GM12878 (cell line): Measurements from ENCODE around the gene NOL4L. TPM values are rescaled to one million over a fixed set of nuclear protein-coding genes. Genes with fewer than 3 reads are reported as not detected.

Experiments used
- ATAC-seq: fragments of 200-7000 bp; cut with Tn5 transposase; 3 replicates; pipeline ENCODE4 v1.9.1; 2020; ENCODE audit warnings: mild to moderate bottlenecking, moderate library complexity
- BruUV-seq: library from RNA; stranded (reverse); fragments of 400-500 nt; replicated peaks from 2 replicates; lab custom pipeline; 2021; lab: Mats Ljungman, UMichigan
- CTCF ChIA-PET: fragments of 300-600 bp; sonication (Branson Sonifier 250); formaldehyde crosslinking; extraction: SDS; loops from one replicate; lab custom pipeline; 2021; ENCODE audit warnings: inconsistent platforms; lab: Yijun Ruan, JAX
- POLR2A ChIA-PET: fragments of 350-600 bp; formaldehyde crosslinking; extraction: SDS; loops from one replicate; lab custom pipeline; 2021; ENCODE audit warnings: inconsistent platforms; lab: Charles Lee
- RAD21 ChIA-PET: fragments of 300-600 bp; sonication (Branson Sonifier 250); formaldehyde crosslinking; loops from one replicate; lab custom pipeline; 2023; ENCODE audit warnings: antibody characterized with exemption; ENCODE audit not compliant: unreplicated experiment; lab: Charles Lee
- SMC1A ChIA-PET: fragments of 300-600 bp; sonication (Branson Sonifier 250); formaldehyde crosslinking; loops from one replicate; lab custom pipeline; 2023; ENCODE audit not compliant: unreplicated experiment, uncharacterized antibody; lab: Charles Lee
- DNase-seq: peaks from one replicate; pipeline ENCODE4 v3.0.0-alpha.2; 2011; ENCODE audit warnings: low read depth, low spot score
- FAIRE-seq: peaks from 3 replicates; lab custom pipeline; 2011; peaks lifted over from hg19 to GRCh38; lab: Jason Lieb, UNC
- H2AFZ ChIP-seq: 2 replicates; pipeline ENCODE4 v1.6.0; 2011; ENCODE audit warnings: low read depth, low read length, control low read depth; ENCODE audit not compliant: control insufficient read depth
- H3K27ac ChIP-seq: 2 replicates; pipeline ENCODE4 v1.5.1; 2011; ENCODE audit warnings: control low read depth; ENCODE audit not compliant: control insufficient read depth, insufficient read depth
- H3K27me3 ChIP-seq, 2 experiments: replicated peaks in 1 of 2; 2 replicates each; pipeline versions ENCODE4 v1.6.0 to v1.6.1; 2011; ENCODE audit warnings: low read length in 1 of 2; ENCODE audit not compliant: control insufficient read depth in 2 of 2, insufficient read depth in 2 of 2
- H3K36me3 ChIP-seq, 2 experiments: 2 replicates each; pipeline ENCODE4 v1.5.1; 2011; ENCODE audit warnings: low read length in 1 of 2; ENCODE audit not compliant: control insufficient read depth in 2 of 2, insufficient read depth in 2 of 2
- H3K4me1 ChIP-seq: 2 replicates; pipeline ENCODE4 v1.6.1; 2011; ENCODE audit warnings: mild to moderate bottlenecking, low read length, moderate library complexity, mixed read lengths; ENCODE audit not compliant: control insufficient read depth, insufficient read depth
- H3K4me2 ChIP-seq: 2 replicates; pipeline ENCODE4 v1.6.0; 2011; ENCODE audit warnings: control low read depth; ENCODE audit not compliant: control insufficient read depth, insufficient read depth
- H3K4me3 ChIP-seq: fragments of 200-600 bp; sonication (generic); 2 replicates; pipeline ENCODE4 v1.5.1; 2016
- H3K79me2 ChIP-seq: 2 replicates; pipeline ENCODE4 v1.6.0; 2011; ENCODE audit warnings: low read length; ENCODE audit not compliant: control insufficient read depth, insufficient read depth
- H3K9ac ChIP-seq: 2 replicates; pipeline ENCODE4 v1.8.0; 2011; ENCODE audit warnings: low read length, control low read depth, mixed read lengths; ENCODE audit not compliant: control insufficient read depth, insufficient read depth
- H3K9me3 ChIP-seq: replicated peaks from 3 replicates; pipeline ENCODE4 v1.5.1; 2011; ENCODE audit warnings: mild to moderate bottlenecking, low read length; ENCODE audit not compliant: control insufficient read depth, insufficient read depth
- H4K20me1 ChIP-seq: 2 replicates; pipeline ENCODE4 v1.6.0; 2011; ENCODE audit not compliant: control insufficient read depth, insufficient read depth
- ASH2L ChIP-seq: fragments of 300-600, 200-600 bp; sonication (generic); IDR thresholded peaks from 2 replicates; pipeline ENCODE4 v1.6.1; 2017; ENCODE audit warnings: low read depth, mild to moderate bottlenecking, borderline replicate concordance
- E2F4 ChIP-seq: IDR thresholded peaks from 2 replicates; pipeline ENCODE4 v1.6.1; 2012; ENCODE audit warnings: low read depth, low read length, improper control_type of control experiment
- MEF2B ChIP-seq: fragments of 450-650 bp; IDR thresholded peaks from 2 replicates; pipeline ENCODE4 v1.6.1; 2018; ENCODE audit warnings: mild to moderate bottlenecking, moderate library complexity; ENCODE audit not compliant: partially characterized antibody, poor library complexity, severe bottlenecking
- PAX8 ChIP-seq: fragments of 450-650 bp; IDR thresholded peaks from 2 replicates; pipeline ENCODE4 v1.6.1; 2017; ENCODE audit warnings: mild to moderate bottlenecking, moderate library complexity
- SREBF1 ChIP-seq: IDR thresholded peaks from 2 replicates; pipeline ENCODE4 v1.6.1; 2012; ENCODE audit warnings: mild to moderate bottlenecking, low read length
- SRF ChIP-seq, 2 experiments: IDR thresholded peaks; 2 replicates each; pipeline ENCODE4 v1.6.1; 2011; ENCODE audit warnings: low read depth in 2 of 2, low read length in 2 of 2, mild to moderate bottlenecking in 1 of 2, moderate library complexity in 1 of 2
- YBX1 ChIP-seq: fragments of 450-650 bp; IDR thresholded peaks from 2 replicates; pipeline ENCODE4 v1.6.1; 2016; ENCODE audit warnings: antibody characterized with exemption
- ZNF217 ChIP-seq: fragments of 450-650 bp; IDR thresholded peaks from 2 replicates; pipeline ENCODE4 v1.6.1; 2017; ENCODE audit warnings: antibody characterized with exemption, mild to moderate bottlenecking
- WGBS: methylation state at CpG from one replicate; pipeline ENCODE4 v1.1.6; 2016; ENCODE audit warnings: low lambda C conversion rate; ENCODE audit not compliant: insufficient replicate concordance, insufficient coverage; ENCODE audit errors: missing lambda C conversion rate; 5-methylcytosine and 5-hydroxymethylcytosine counted together
- in situ Hi-C: fragments of 300-500 bp; cut with MboI; formaldehyde crosslinking; loops from 9 replicates; pipeline ENCODE4 v1.14.3; 2018; ENCODE audit warnings: mixed read lengths
- intact Hi-C: fragments of 100-400 bp; cut with micrococcal nuclease; formaldehyde crosslinking; loops from one replicate; pipeline ENCODE4 v1.14.2; 2022; ENCODE audit not compliant: unreplicated experiment
- polyA plus RNA-seq, 11 experiments: library from polyadenylated mRNA; depleted of rRNA in 4 of 11; unstranded in 6 of 11; stranded (reverse) in 5 of 11; fragments of >200 nt; fragmentation: Nextera tagmentation in 4 of 11; fragmentation: Illumina TruSeq in 1 of 11; extraction: Ambion mirVana in 4 of 11; extraction: Trizol in 1 of 11; gene quantifications; 1 replicate in 1 of 11; 2 replicates in 10 of 11; pipeline versions ENCODE4 v1.2.1 to v1.2.3, GENCODE V29; 2011 to 2016; ENCODE audit warnings: inconsistent platforms in 2 of 11, missing spikeins in 2 of 11, low read depth in 1 of 11
- total RNA-seq, 4 experiments: library from RNA; depleted of rRNA in 3 of 4; stranded (reverse); fragments of >200 nt in 3 of 4; fragmentation: Illumina TruSeq in 1 of 4; extraction: Trizol in 1 of 4; gene quantifications; 2 replicates each; pipeline versions ENCODE4 v1.2.1 to v1.2.3, GENCODE V29; 2013 to 2021

Gene NOL4L
- total and polyA plus RNA-seq, 10 of the 15 experiments (the other 5 are each of a cell fraction or from before 2014, with no cell fraction given): 2.3 to 24.0 (median 8.0) TPM

DNA sequence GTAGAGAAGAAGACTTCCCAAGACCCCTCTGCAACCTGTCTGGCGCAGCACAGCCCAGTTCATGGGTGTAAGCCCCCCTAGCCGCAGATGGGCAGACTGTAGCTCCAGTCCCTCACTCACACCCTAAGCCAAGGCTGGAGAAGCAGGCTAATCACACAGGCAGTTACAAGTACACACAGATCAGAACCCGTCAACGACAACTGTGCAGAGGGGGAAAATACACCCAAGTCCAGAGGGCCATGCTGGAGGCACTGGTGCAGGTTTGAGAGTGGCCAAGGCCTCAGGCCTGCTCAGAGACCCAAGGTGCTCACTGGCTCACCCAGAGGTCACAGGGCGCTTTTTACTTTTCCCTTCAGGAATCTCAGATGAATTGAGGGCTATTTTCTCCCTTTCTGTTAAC is 106.1 kb downstream of the NOL4L start:
- no peak overlapping the region for H3K9ac ChIP-seq
- H3K27me3 ChIP-seq: no peaks in the 10 kb centered on the region
- peaks cover 11% of the 10 kb centered on the region for H3K4me1 ChIP-seq
- SMC1A ChIA-PET: no interaction called here
- no peak for ATAC-seq
- no peak overlapping the region for H3K27ac ChIP-seq
- in situ Hi-C loops: no loop called here
- no peak overlapping the region for H3K4me2 ChIP-seq
- no peak overlapping the region for H3K4me3 ChIP-seq
- POLR2A ChIA-PET: no interaction called here
- RAD21 ChIA-PET: interaction anchor here (0.6 kb wide), 1 partner anchor 1437 kb away, joined by 3 read pairs; no protein-coding TSS in a partner anchor
- CTCF ChIA-PET: no interaction called here
- no peaks in the 10 kb centered on the region; a peak in 1 of 4 replicates for H3K36me3 ChIP-seq
- WGBS: 97% methylated on average over 5 of the region's 5 CpGs
- no peak for TF ChIP-seq ZNF217
- TF ChIP-seq E2F4: no peak
- TF ChIP-seq SRF (IDR thresholded peaks at IDR 0.05; ENCODE audit: low read depth in 2 of 2, low read length in 2 of 2): no peak
- no peak for TF ChIP-seq SREBF1
- no peak for TF ChIP-seq ASH2L
- no peak for TF ChIP-seq MEF2B
- H4K20me1 ChIP-seq: peaks cover 7% of the 10 kb centered on the region
- intact Hi-C loops: no loop called here
- no peak overlapping the region for H2AFZ ChIP-seq
- DNase-seq: no peak
- BruUV-seq: no TSS peak
- H3K79me2 ChIP-seq: no peaks in the 10 kb centered on the region
- no peaks in the 10 kb centered on the region for H3K9me3 ChIP-seq
- no peak for FAIRE-seq

- no peaks in the 10 kb centered on the region for H3K27me3 ChIP-seq
- no peak overlapping the region for H3K4me3 ChIP-seq
- peaks cover 11% of the 10 kb centered on the region for H3K4me1 ChIP-seq
- no peaks in the 10 kb centered on the region for H3K79me2 ChIP-seq
- RAD21 ChIA-PET: no interaction called here
- H3K4me2 ChIP-seq: no peak overlapping the region
- whole genome bisulfite sequencing: 57% methylated on average over 7 of the region's 7 CpGs
- no peak for DNase-seq
- CTCF ChIA-PET: no interaction called here
- H3K36me3 ChIP-seq: no peaks in the 10 kb centered on the region; a peak in 1 of 4 replicates
- SMC1A ChIA-PET: no interaction called here
- H4K20me1 ChIP-seq: peaks cover 7% of the 10 kb centered on the region
- intact Hi-C loops: no loop called here
- BruUV-seq: no TSS peak
- H2AFZ ChIP-seq: no peak overlapping the region
- no peak for ATAC-seq
- no peak overlapping the region for H3K27ac ChIP-seq
- no peaks in the 10 kb centered on the region for H3K9me3 ChIP-seq
- FAIRE-seq: no peak
- in situ Hi-C loops: no loop called here
- POLR2A ChIA-PET: no interaction called here
- H3K9ac ChIP-seq: no peak overlapping the region
- TF ChIP-seq MEF2B (no peak), SREBF1 (no peak), YBX1 (no peak), PAX8 (no peak)
Observed at GRCh38 chr20:32478576-32478975, 106.6 kb downstream of the NOL4L start.
